B cell (primary cell): ENCODE results near the gene MIOX. TPM values are rescaled to one million over a fixed set of nuclear protein-coding genes. Genes with fewer than 3 reads are reported as not detected.
A peak's percentile ranks its signal among the peaks of the same experiment; 100 is the strongest.

Source experiments
- ATAC-seq: fragments of 200-7000 bp; cut with Tn5 transposase; one replicate; pipeline ENCODE4 v1.10.0; 2021; ENCODE audit warnings: low read depth, mild to moderate bottlenecking, moderate number of reproducible peaks, moderate library complexity
- CTCF ChIA-PET: fragments of 350-600 bp; sonication (Branson Sonifier 250); formaldehyde crosslinking; loops from one replicate; lab custom pipeline; 2021; ENCODE audit warnings: antibody characterized with exemption, inconsistent platforms; lab: Charles Lee
- POLR2A ChIA-PET: fragments of 350-600 bp; sonication (Branson Sonifier 250); formaldehyde crosslinking; loops from one replicate; lab custom pipeline; 2021; ENCODE audit warnings: antibody characterized with exemption; lab: Charles Lee
- DNase-seq: peaks from one replicate; pipeline ENCODE4 v3.0.0; 2013
- H2AFZ ChIP-seq: 2 replicates; pipeline ENCODE4 v1.6.1; 2012; ENCODE audit warnings: mild to moderate bottlenecking, low read depth, low read length; ENCODE audit not compliant: insufficient read depth, poor library complexity, severe bottlenecking
- H3K27ac ChIP-seq, 2 donors: 1 replicate in 1 of 2; 2 replicates in 1 of 2; pipeline ENCODE4 v1.5.1; 2012 to 2013; ENCODE audit warnings: low read length in 2 of 2, mild to moderate bottlenecking in 2 of 2, moderate library complexity in 1 of 2
- H3K27me3 ChIP-seq, 4 experiments: fragments of 200-600 bp in 1 of 4; sonication (generic) in 1 of 4; replicated peaks in 1 of 4; 1 replicate in 2 of 4; 2 replicates in 2 of 4; pipeline versions ENCODE4 v1.6.1 to v1.7.0; 2013 to 2016; ENCODE audit warnings: low read length in 3 of 4, mild to moderate bottlenecking in 2 of 4, mixed read lengths in 1 of 4, moderate library complexity in 1 of 4; ENCODE audit not compliant: insufficient read depth in 4 of 4, control insufficient read depth in 3 of 4; ENCODE audit errors: control extremely low read depth in 1 of 4
- H3K36me3 ChIP-seq, 2 experiments: replicated peaks in 1 of 2; 1 replicate in 1 of 2; 2 replicates in 1 of 2; pipeline versions ENCODE4 v1.6.1 to v1.7.1; 2013; ENCODE audit warnings: low read length in 1 of 2; ENCODE audit not compliant: insufficient read depth in 2 of 2, control insufficient read depth in 1 of 2; ENCODE audit errors: control extremely low read depth in 1 of 2, extremely low read depth in 1 of 2
- H3K4me1 ChIP-seq, 2 donors: fragments of 200-600 bp in 1 of 2; sonication (generic) in 1 of 2; 1 replicate in 1 of 2; 2 replicates in 1 of 2; pipeline versions ENCODE4 v1.5.1 to v1.6.1; 2013 to 2017; ENCODE audit warnings: low read length in 2 of 2; ENCODE audit not compliant: control insufficient read depth in 2 of 2, insufficient read depth in 2 of 2
- H3K4me2 ChIP-seq: replicated peaks from 2 replicates; pipeline ENCODE3; 2012; ENCODE audit warnings: mild to moderate bottlenecking, low read depth, low read length; ENCODE audit not compliant: poor library complexity, severe bottlenecking
- H3K4me3 ChIP-seq, 5 experiments: fragments of 200-600 bp in 1 of 5; sonication (generic) in 1 of 5; 1 replicate in 3 of 5; 2 replicates in 2 of 5; pipeline versions ENCODE4 v1.5.1 to v1.7.0; 2011 to 2016; ENCODE audit warnings: low read length in 4 of 5, mild to moderate bottlenecking in 4 of 5, low read depth in 2 of 5, control low read depth in 1 of 5, moderate library complexity in 1 of 5; ENCODE audit not compliant: insufficient read depth in 1 of 5; ENCODE audit errors: control extremely low read depth in 1 of 5, extremely low read depth in 1 of 5
- H3K79me2 ChIP-seq: fragments of 200-600 bp; sonication (generic); one replicate; pipeline ENCODE4 v1.6.0; 2016; ENCODE audit warnings: low read length; ENCODE audit not compliant: control insufficient read depth, insufficient read depth
- H3K9ac ChIP-seq: fragments of 200-600 bp; sonication (generic); 2 replicates; pipeline ENCODE4 v1.6.1; 2017; ENCODE audit warnings: mild to moderate bottlenecking, low read length, moderate library complexity
- H3K9me3 ChIP-seq, 3 donors: one replicate each; pipeline versions ENCODE4 v1.6.1 to v1.7.1; 2013; ENCODE audit warnings: low read length in 2 of 3; ENCODE audit not compliant: control insufficient read depth in 2 of 3, insufficient read depth in 1 of 3; ENCODE audit errors: control extremely low read depth in 1 of 3
- H4K20me1 ChIP-seq: 2 replicates; pipeline ENCODE4 v1.6.0; 2012; ENCODE audit warnings: mild to moderate bottlenecking, low read length; ENCODE audit not compliant: insufficient read depth, control insufficient read depth, poor library complexity, severe bottlenecking
- H3K27ac Mint-ChIP-seq: one replicate; pipeline ENCODE4 v1.8.0; 2021; ENCODE audit warnings: mixed read lengths
- H3K27me3 Mint-ChIP-seq: one replicate; pipeline ENCODE4 v1.8.0; 2021; ENCODE audit warnings: mixed read lengths
- H3K4me1 Mint-ChIP-seq: one replicate; pipeline ENCODE4 v1.8.0; 2021; ENCODE audit warnings: mixed read lengths
- H3K4me3 Mint-ChIP-seq: one replicate; pipeline ENCODE4 v1.8.0; 2021; ENCODE audit warnings: mixed read lengths
- H3K9me3 Mint-ChIP-seq: one replicate; pipeline ENCODE4 v1.8.0; 2022; ENCODE audit warnings: mixed read lengths; ENCODE audit not compliant: insufficient read depth
- EZH2 ChIP-seq: IDR thresholded peaks from 2 replicates; pipeline ENCODE4 v1.6.1; 2012; ENCODE audit warnings: borderline replicate concordance, low read depth, mild to moderate bottlenecking, moderate library complexity, low read length; ENCODE audit not compliant: insufficient read depth, poor library complexity, severe bottlenecking
- WGBS: methylation state at CpG from one replicate; pipeline ENCODE4 v1.1.5; 2013; ENCODE audit warnings: missing lambda C conversion rate; ENCODE audit not compliant: insufficient coverage; 5-methylcytosine and 5-hydroxymethylcytosine counted together
- intact Hi-C: fragments of 100-400 bp; cut with micrococcal nuclease; formaldehyde crosslinking; loops from one replicate; pipeline ENCODE4 v1.10.0; 2022
- polyA plus RNA-seq: library from polyadenylated mRNA; depleted of rRNA; stranded (reverse); fragments of >200 nt; gene quantifications from 2 replicates; pipeline ENCODE4 v1.2.3, GENCODE V29; 2012
- total RNA-seq, 2 donors: library from RNA; stranded (reverse); fragments of 120-200 nt in 1 of 2; gene quantifications; 1 replicate in 1 of 2; 2 replicates in 1 of 2; pipeline versions ENCODE4 v1.2.3 to v1.2.4, GENCODE V29; 2013 to 2022
- TF ChIP-seq, protein P1 (sequence below): fragments of 200-600 bp; IDR thresholded peaks from one replicate; pipeline ENCODE4 v1.8.0; 2022; ENCODE audit warnings: antibody characterized with exemption, mild to moderate bottlenecking

Gene MIOX
- total and polyA plus RNA-seq, 2 donors (not counting 1 experiment from before 2014, with no cell fraction given) = 0.88 TPM; not detected in 1

DNA sequence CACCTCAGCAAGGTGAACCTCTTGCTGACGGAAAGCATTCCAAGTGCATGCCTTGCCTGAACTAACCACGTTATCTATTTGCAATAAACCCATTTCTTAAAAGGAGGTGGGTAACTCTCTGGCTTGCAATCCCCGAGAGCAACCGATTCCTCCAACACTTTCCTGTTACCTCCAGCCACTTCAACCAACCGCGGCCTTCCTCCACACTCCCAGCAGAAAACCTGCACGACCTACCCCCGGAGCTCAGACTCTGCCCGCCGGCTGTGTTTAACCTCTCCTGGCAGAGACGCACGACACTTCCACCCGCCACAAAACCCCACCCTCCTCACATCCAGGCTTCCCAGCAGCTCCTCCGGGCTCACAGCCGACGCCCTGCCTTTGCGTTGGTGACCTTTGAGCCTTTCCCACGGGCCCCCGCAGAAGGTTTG lies 38.0 kb downstream of the MIOX start:
- ChIA-PET CTCF (interaction anchor here (1.0 to 3.3 kb wide), 13 partner anchors 11 to 183 kb away, joined by 3 to 71 read pairs (median 11); partner anchors contain the start of genes ADM2, LMF2, MIOX and NCAPH2), POLR2A (interaction anchor here (1.4 to 2.7 kb wide), 6 partner anchors 10 to 58 kb away, joined by 8 to 35 read pairs (median 14); partner anchors contain the start of genes CHKB, KLHDC7B, LMF2 and NCAPH2)
- Mint-ChIP-seq H3K4me3 (peak overlapping the region; percentile 90), H3K9me3 (no peaks in the 10 kb centered on the region), H3K27ac (peak overlapping the region; percentile 82), H3K4me1 (peaks cover 34% of the 10 kb centered on the region), H3K27me3 (no peaks in the 10 kb centered on the region)
- Histone ChIP-seq H3K27me3 (no peaks in the 10 kb centered on the region), H3K9ac (peak overlapping the region; percentile 89), H3K27ac (peak overlapping the region in 1 of 2 donors; percentile 83), H3K4me1 (peaks cover 16 to 48% of the 10 kb centered on the region in 2 donors), H3K36me3 (peaks cover 0 to 31% of the 10 kb centered on the region in 2 experiments), H3K4me2 (peak overlapping the region; percentile 98), H3K9me3 (peaks cover 0 to 7% (median 0%) of the 10 kb centered on the region in 3 donors), H3K4me3 (peak overlapping the region; percentile 4 to 82 (median 69)), H2AFZ (peak overlapping the region; percentile 78), H4K20me1 (peaks cover 27% of the 10 kb centered on the region), H3K79me2 (peaks cover 45% of the 10 kb centered on the region)
- DNase-seq (peak; percentile 40), ATAC-seq (no peak)
- intact Hi-C loops = loop anchor here (1.0 to 5.0 kb wide), 5 partner anchors 16 to 279 kb away; partner anchors contain the start of genes CHKB, NCAPH2 and TUBGCP6
- WGBS = 9% methylated on average over 18 of the region's 19 CpGs
- TF ChIP-seq, protein P1, sequence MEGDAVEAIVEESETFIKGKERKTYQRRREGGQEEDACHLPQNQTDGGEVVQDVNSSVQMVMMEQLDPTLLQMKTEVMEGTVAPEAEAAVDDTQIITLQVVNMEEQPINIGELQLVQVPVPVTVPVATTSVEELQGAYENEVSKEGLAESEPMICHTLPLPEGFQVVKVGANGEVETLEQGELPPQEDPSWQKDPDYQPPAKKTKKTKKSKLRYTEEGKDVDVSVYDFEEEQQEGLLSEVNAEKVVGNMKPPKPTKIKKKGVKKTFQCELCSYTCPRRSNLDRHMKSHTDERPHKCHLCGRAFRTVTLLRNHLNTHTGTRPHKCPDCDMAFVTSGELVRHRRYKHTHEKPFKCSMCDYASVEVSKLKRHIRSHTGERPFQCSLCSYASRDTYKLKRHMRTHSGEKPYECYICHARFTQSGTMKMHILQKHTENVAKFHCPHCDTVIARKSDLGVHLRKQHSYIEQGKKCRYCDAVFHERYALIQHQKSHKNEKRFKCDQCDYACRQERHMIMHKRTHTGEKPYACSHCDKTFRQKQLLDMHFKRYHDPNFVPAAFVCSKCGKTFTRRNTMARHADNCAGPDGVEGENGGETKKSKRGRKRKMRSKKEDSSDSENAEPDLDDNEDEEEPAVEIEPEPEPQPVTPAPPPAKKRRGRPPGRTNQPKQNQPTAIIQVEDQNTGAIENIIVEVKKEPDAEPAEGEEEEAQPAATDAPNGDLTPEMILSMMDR = no peak
- no peak for TF ChIP-seq EZH2
